BE2C (cell line): ENCODE measurements around the gene PPP1R3F.
"Not testable (repeated sequence)": the region's sequence is repeated elsewhere in the genome, so short reads cannot be mapped to it uniquely, and the experiment has no call there.

Experiments used
- DNase-seq: peaks from one replicate; pipeline ENCODE4 v3.0.0-alpha.2; 2020
- H3K27me3 ChIP-seq: fragments of 250-450 bp; sonication (Bioruptor Pico); 2 replicates; pipeline ENCODE4 v1.5.1; 2020; ENCODE audit warnings: mild to moderate bottlenecking
- H3K36me3 ChIP-seq: fragments of 250-450 bp; sonication (Bioruptor Pico); 2 replicates; pipeline ENCODE4 v1.5.1; 2020; ENCODE audit warnings: mild to moderate bottlenecking
- H3K4me1 ChIP-seq: fragments of 250-450 bp; sonication (Bioruptor Pico); 2 replicates; pipeline ENCODE4 v1.5.1; 2020
- H3K4me3 ChIP-seq: 2 replicates; pipeline ENCODE4 v1.5.1; 2011; ENCODE audit warnings: low read depth, low read length
- H3K9me3 ChIP-seq: fragments of 250-450 bp; sonication (Bioruptor Pico); 2 replicates; pipeline ENCODE4 v1.5.1; 2020
- CTCF ChIP-seq: IDR thresholded peaks from 2 replicates; pipeline ENCODE4 v1.5.1; 2012; ENCODE audit warnings: mild to moderate bottlenecking, low read depth, low read length

PPP1R3F gene

GRCh38 chrX:49308604-49309269 lies 39.1 kb downstream of the PPP1R3F start:
- no peak for TF ChIP-seq CTCF
- H3K36me3 ChIP-seq: no peaks in the 10 kb centered on the region

GRCh38 chrX:49309401-49309981 lies 39.9 kb downstream of the PPP1R3F start:
- DNase-seq: no peak
- no peaks in the 10 kb centered on the region for H3K27me3 ChIP-seq
- H3K9me3 ChIP-seq: no peaks in the 10 kb centered on the region
- H3K4me3 ChIP-seq: no peak overlapping the region
- no peaks in the 10 kb centered on the region for H3K36me3 ChIP-seq
- H3K4me1 ChIP-seq: no peaks in the 10 kb centered on the region
- TF ChIP-seq CTCF: no peak

More at GRCh38 chrX:49308604-49309269, 39.1 kb downstream of the PPP1R3F start:
- Histone ChIP-seq H3K9me3 (no peaks in the 10 kb centered on the region), H3K4me1 (no peaks in the 10 kb centered on the region), H3K27me3 (no peaks in the 10 kb centered on the region), H3K4me3 (no peak overlapping the region)
- no peak for DNase-seq

- Histone ChIP-seq H3K4me1 (no peaks in the 10 kb centered on the region), H3K9me3 (no peaks in the 10 kb centered on the region), H3K27me3 (no peaks in the 10 kb centered on the region), H3K36me3 (no peaks in the 10 kb centered on the region), H3K4me3 (no peak overlapping the region)
- TF ChIP-seq CTCF: no peak
- no peak for DNase-seq
Measured at GRCh38 chrX:49310371-49310770, 40.8 kb downstream of the PPP1R3F start.

GRCh38 chrX:49312176-49312575 lies 42.6 kb downstream of the PPP1R3F start:
- no peaks in the 10 kb centered on the region for H3K9me3 ChIP-seq
- H3K27me3 ChIP-seq: no peaks in the 10 kb centered on the region
- H3K4me3 ChIP-seq: no peak overlapping the region
- DNase-seq: no peak
- no peaks in the 10 kb centered on the region for H3K4me1 ChIP-seq
- no peak for TF ChIP-seq CTCF
- H3K36me3 ChIP-seq: no peaks in the 10 kb centered on the region

- no peaks in the 10 kb centered on the region for H3K27me3 ChIP-seq
- no peaks in the 10 kb centered on the region for H3K4me1 ChIP-seq
- no peaks in the 10 kb centered on the region for H3K9me3 ChIP-seq
- DNase-seq: no peak
- H3K36me3 ChIP-seq: no peaks in the 10 kb centered on the region
- no peak overlapping the region for H3K4me3 ChIP-seq
- no peak for TF ChIP-seq CTCF
Measured at GRCh38 chrX:49316085-49316484, 46.5 kb downstream of the PPP1R3F start.

GRCh38 chrX:49321737-49322136 lies 52.1 kb downstream of the PPP1R3F start, which contains the start of gene GAGE12J:
GAGE12J (plus strand) TSS chrX:49322037; CDS start chrX:49323194, 1,157 bp downstream.
- not testable (repeated sequence) for H3K9me3 ChIP-seq, H3K4me3 ChIP-seq, H3K36me3 ChIP-seq, H3K4me1 ChIP-seq, H3K27me3 ChIP-seq, DNase-seq

GRCh38 chrX:49322266-49322665 lies 52.7 kb downstream of the PPP1R3F start:
- not testable (repeated sequence) for H3K9me3 ChIP-seq, H3K4me3 ChIP-seq, DNase-seq, H3K27me3 ChIP-seq, H3K36me3 ChIP-seq, H3K4me1 ChIP-seq

- H3K36me3 ChIP-seq, H3K4me1 ChIP-seq, H3K27me3 ChIP-seq, DNase-seq, H3K4me3 ChIP-seq, H3K9me3 ChIP-seq: not testable (repeated sequence)
Measured at GRCh38 chrX:49323735-49324134, 54.1 kb downstream of the PPP1R3F start.

- H3K9me3 ChIP-seq, H3K4me3 ChIP-seq, H3K4me1 ChIP-seq, H3K27me3 ChIP-seq, H3K36me3 ChIP-seq, DNase-seq: not testable (repeated sequence)
Measured at GRCh38 chrX:49330421-49330820, 60.8 kb downstream of the PPP1R3F start.

GRCh38 chrX:49331282-49331681 lies 61.7 kb downstream of the PPP1R3F start, which contains the start of gene GAGE13:
GAGE13 (plus strand) TSS chrX:49331582; CDS start chrX:49332738, 1,156 bp downstream.
- not testable (repeated sequence) for DNase-seq, H3K4me1 ChIP-seq, H3K36me3 ChIP-seq, H3K9me3 ChIP-seq, H3K4me3 ChIP-seq, H3K27me3 ChIP-seq

- DNase-seq, H3K36me3 ChIP-seq, H3K4me1 ChIP-seq: not testable (repeated sequence)
Measured at GRCh38 chrX:49331841-49332240, 62.2 kb downstream of the PPP1R3F start.

More at GRCh38 chrX:49331841-49332240, 62.2 kb downstream of the PPP1R3F start:
- H3K9me3 ChIP-seq, H3K27me3 ChIP-seq, H3K4me3 ChIP-seq: not testable (repeated sequence)
